Endothelial cell of umbilical vein (primary cell): ENCODE data around the gene OR6N2. TPM values are rescaled to one million over a fixed set of nuclear protein-coding genes. Genes with fewer than 3 reads are reported as not detected.

Experiments used
- BruUV-seq: library from RNA; stranded (reverse); fragments of 400-500 nt; replicated peaks from 2 replicates; lab custom pipeline; 2021; lab: Mats Ljungman, UMichigan
- CTCF ChIA-PET: fragments of 300-600, 350-600 bp; sonication (Branson Sonifier 250); formaldehyde crosslinking; loops from one replicate; lab custom pipeline; 2021; ENCODE audit warnings: antibody characterized with exemption, inconsistent platforms; lab: Charles Lee
- POLR2A ChIA-PET: fragments of 300-600, 350-600 bp; sonication (Branson Sonifier 250); formaldehyde crosslinking; loops from one replicate; lab custom pipeline; 2021; ENCODE audit warnings: antibody characterized with exemption, inconsistent platforms; lab: Charles Lee
- DNase-seq: peaks from one replicate; pipeline ENCODE4 v3.0.0-alpha.2; 2011; ENCODE audit warnings: low read depth, low spot score
- FAIRE-seq: peaks from 2 replicates; lab custom pipeline; 2011; peaks lifted over from hg19 to GRCh38; lab: Jason Lieb, UNC
- H2AFZ ChIP-seq: 2 replicates; pipeline ENCODE4 v1.6.0; 2012; ENCODE audit warnings: low read depth, low read length, control low read depth, inconsistent platforms
- H3K27ac ChIP-seq: 2 replicates; pipeline ENCODE4 v1.5.1; 2011; ENCODE audit warnings: low read depth, mild to moderate bottlenecking, control low read depth, low read length, moderate library complexity; ENCODE audit not compliant: insufficient read depth
- H3K27me3 ChIP-seq, 2 experiments: 2 replicates each; pipeline versions ENCODE4 v1.6.0 to v1.6.1; 2011; ENCODE audit warnings: low read length in 2 of 2, mixed read lengths in 1 of 2; ENCODE audit not compliant: control insufficient read depth in 2 of 2, insufficient read depth in 2 of 2
- H3K36me3 ChIP-seq, 2 experiments: 2 replicates in 1 of 2; 3 replicates in 1 of 2; pipeline ENCODE4 v1.5.1; 2011; ENCODE audit warnings: low read length in 2 of 2, mild to moderate bottlenecking in 1 of 2, moderate library complexity in 1 of 2; ENCODE audit not compliant: control insufficient read depth in 2 of 2, insufficient read depth in 2 of 2; ENCODE audit errors: extremely low read depth in 1 of 2
- H3K4me1 ChIP-seq: 3 replicates; pipeline ENCODE4 v1.5.1; 2011; ENCODE audit warnings: mild to moderate bottlenecking, low read length; ENCODE audit not compliant: control insufficient read depth, insufficient read depth; ENCODE audit errors: extremely low read depth
- H3K4me2 ChIP-seq: 2 replicates; pipeline ENCODE4 v1.6.1; 2011; ENCODE audit warnings: low read length, control low read depth, mixed read lengths; ENCODE audit not compliant: insufficient read depth
- H3K4me3 ChIP-seq, 3 experiments: fragments of 200-600 bp in 1 of 3; sonication (generic), shearing (Covaris generic) in 1 of 3; replicated peaks in 1 of 3; 2 replicates each; pipeline ENCODE4 v1.5.1; 2011 to 2016; ENCODE audit warnings: control low read depth in 3 of 3, low read length in 3 of 3, mild to moderate bottlenecking in 2 of 3, inconsistent platforms in 1 of 3, low read depth in 1 of 3, moderate library complexity in 1 of 3; ENCODE audit not compliant: insufficient read depth in 1 of 3
- H3K79me2 ChIP-seq: 2 replicates; pipeline ENCODE4 v1.6.0; 2012; ENCODE audit warnings: low read length, inconsistent platforms; ENCODE audit not compliant: control insufficient read depth, insufficient read depth
- H3K9ac ChIP-seq: replicated peaks from 2 replicates; pipeline ENCODE3; 2011; ENCODE audit warnings: low read length, control low read depth; ENCODE audit not compliant: insufficient read depth; ENCODE audit errors: extremely low read depth
- H3K9me1 ChIP-seq: replicated peaks from 3 replicates; pipeline ENCODE4 v1.6.0; 2011; ENCODE audit warnings: mild to moderate bottlenecking, low read length; ENCODE audit not compliant: control insufficient read depth, insufficient read depth; ENCODE audit errors: extremely low read depth
- H3K9me3 ChIP-seq: replicated peaks from 2 replicates; pipeline ENCODE4 v1.5.1; 2012; ENCODE audit warnings: low read length, inconsistent platforms; ENCODE audit not compliant: control insufficient read depth, insufficient read depth
- H4K20me1 ChIP-seq: replicated peaks from 2 replicates; pipeline ENCODE3; 2011; ENCODE audit warnings: mild to moderate bottlenecking, low read length; ENCODE audit not compliant: control insufficient read depth, insufficient read depth; ENCODE audit errors: extremely low read depth
- EZH2 ChIP-seq: IDR thresholded peaks from 2 replicates; pipeline ENCODE4 v1.6.1; 2012; ENCODE audit warnings: borderline replicate concordance, low read depth, mild to moderate bottlenecking, moderate library complexity, low read length, inconsistent platforms; ENCODE audit not compliant: severe bottlenecking
- FOS ChIP-seq: IDR thresholded peaks from 2 replicates; pipeline ENCODE4 v1.6.1; 2011; ENCODE audit warnings: mild to moderate bottlenecking, low read length, moderate library complexity, borderline replicate concordance; ENCODE audit not compliant: insufficient read depth
- GATA2 ChIP-seq: IDR thresholded peaks from 2 replicates; pipeline ENCODE4 v1.7.0; 2011; ENCODE audit warnings: low read depth, mild to moderate bottlenecking, moderate library complexity, mixed read lengths, low read length; ENCODE audit not compliant: insufficient read length, insufficient read depth
- JUN ChIP-seq: IDR thresholded peaks from 2 replicates; pipeline ENCODE4 v1.6.1; 2011; ENCODE audit warnings: borderline replicate concordance, low read depth; ENCODE audit not compliant: insufficient read length, insufficient read depth
- MAX ChIP-seq: IDR thresholded peaks from 2 replicates; pipeline ENCODE4 v1.6.1; 2011; ENCODE audit not compliant: insufficient read depth, insufficient read length
- POLR2A ChIP-seq: IDR thresholded peaks from 2 replicates; pipeline ENCODE4 v1.6.1; 2012; ENCODE audit warnings: low read depth, mild to moderate bottlenecking, control low read depth, low read length
- dilution Hi-C: fragments of 300-500 bp; cut with MboI; formaldehyde crosslinking; loops from one replicate; pipeline ENCODE4 v1.15.0; 2019; ENCODE audit warnings: low sequenced_read_pairs; ENCODE audit not compliant: extremely low pct_ligation_motif_present
- intact Hi-C: fragments of 100-400 bp; cut with micrococcal nuclease; formaldehyde crosslinking; loops from one replicate; pipeline ENCODE4 v1.10.0; 2022
- polyA plus RNA-seq, 4 experiments: library from polyadenylated mRNA; depleted of rRNA in 3 of 4; stranded (reverse) in 3 of 4; unstranded in 1 of 4; fragments of >200 nt; gene quantifications; 2 replicates each; pipeline versions ENCODE4 v1.2.1 to v1.2.3, GENCODE V29; 2011 to 2012; ENCODE audit warnings: missing spikeins in 1 of 4
- total RNA-seq: library from RNA; stranded (reverse); gene quantifications from 2 replicates; pipeline ENCODE4 v1.2.3, GENCODE V29; 2021
- TF ChIP-seq, protein P1 (sequence below), 2 donors: IDR thresholded peaks; 1 replicate in 1 of 2; 2 replicates in 1 of 2; pipeline ENCODE4 v1.5.1; 2011; ENCODE audit warnings: low read length in 2 of 2, mild to moderate bottlenecking in 2 of 2, moderate library complexity in 2 of 2, control low read depth in 1 of 2, inconsistent platforms in 1 of 2, low read depth in 1 of 2; ENCODE audit not compliant: insufficient read depth in 1 of 2; ENCODE audit errors: extremely low read depth in 1 of 2

OR6N2 gene
- total and polyA plus RNA-seq, 2 donors (not counting 3 experiments of a cell fraction or from before 2014, with no cell fraction given) = not detected

DNA sequence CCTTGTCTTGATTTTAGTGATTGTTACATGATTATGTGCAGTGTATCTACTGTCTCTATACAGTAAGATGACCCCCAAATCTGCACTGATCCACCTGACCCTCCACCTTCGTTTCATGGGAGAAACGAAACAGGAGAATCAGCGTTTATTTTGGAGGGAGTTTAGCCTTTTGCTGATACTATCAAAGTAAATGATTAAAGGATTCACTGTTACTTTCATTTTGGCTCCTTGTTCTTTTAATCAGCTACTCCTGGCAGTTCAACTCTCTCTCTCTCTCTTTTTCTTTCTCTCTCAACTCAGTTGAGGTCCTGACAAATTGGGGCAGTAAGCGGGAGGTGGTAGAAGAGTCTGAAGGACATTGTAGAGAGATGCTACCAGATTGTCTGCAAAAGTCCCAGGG lies 50.6 kb downstream of the OR6N2 start:
- Histone ChIP-seq H3K9me3 (no peaks in the 10 kb centered on the region), H3K9me1 (no peaks in the 10 kb centered on the region), H3K79me2 (no peaks in the 10 kb centered on the region), H3K4me3 (no peak overlapping the region), H3K27me3 (no peaks in the 10 kb centered on the region), H3K27ac (no peak overlapping the region), H3K4me1 (no peaks in the 10 kb centered on the region), H3K36me3 (no peaks in the 10 kb centered on the region), H4K20me1 (no peaks in the 10 kb centered on the region), H3K4me2 (no peak overlapping the region), H2AFZ (no peak overlapping the region), H3K9ac (no peak overlapping the region)
- intact Hi-C loops (no loop called here), dilution Hi-C loops (no loop called here)
- DNase-seq = no peak
- POLR2A ChIA-PET = no interaction called here
- no TSS peak for BruUV-seq
- no peak for FAIRE-seq
- CTCF ChIA-PET = no interaction called here
- TF ChIP-seq POLR2A = no peak
- no peak for TF ChIP-seq EZH2
- no peak for TF ChIP-seq FOS
- TF ChIP-seq JUN = no peak
- TF ChIP-seq GATA2 = no peak
- TF ChIP-seq, protein P1, sequence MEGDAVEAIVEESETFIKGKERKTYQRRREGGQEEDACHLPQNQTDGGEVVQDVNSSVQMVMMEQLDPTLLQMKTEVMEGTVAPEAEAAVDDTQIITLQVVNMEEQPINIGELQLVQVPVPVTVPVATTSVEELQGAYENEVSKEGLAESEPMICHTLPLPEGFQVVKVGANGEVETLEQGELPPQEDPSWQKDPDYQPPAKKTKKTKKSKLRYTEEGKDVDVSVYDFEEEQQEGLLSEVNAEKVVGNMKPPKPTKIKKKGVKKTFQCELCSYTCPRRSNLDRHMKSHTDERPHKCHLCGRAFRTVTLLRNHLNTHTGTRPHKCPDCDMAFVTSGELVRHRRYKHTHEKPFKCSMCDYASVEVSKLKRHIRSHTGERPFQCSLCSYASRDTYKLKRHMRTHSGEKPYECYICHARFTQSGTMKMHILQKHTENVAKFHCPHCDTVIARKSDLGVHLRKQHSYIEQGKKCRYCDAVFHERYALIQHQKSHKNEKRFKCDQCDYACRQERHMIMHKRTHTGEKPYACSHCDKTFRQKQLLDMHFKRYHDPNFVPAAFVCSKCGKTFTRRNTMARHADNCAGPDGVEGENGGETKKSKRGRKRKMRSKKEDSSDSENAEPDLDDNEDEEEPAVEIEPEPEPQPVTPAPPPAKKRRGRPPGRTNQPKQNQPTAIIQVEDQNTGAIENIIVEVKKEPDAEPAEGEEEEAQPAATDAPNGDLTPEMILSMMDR (IDR thresholded peaks at IDR 0.05; ENCODE audit: extremely low read depth in 1 of 2, insufficient read depth in 1 of 2, low read depth in 1 of 2, low read length in 2 of 2) = no peak
- TF ChIP-seq MAX = no peak
